Esophagus mucosa (tissue), 1 donor: Measurements from ENCODE around the gene PDE9A. TPM values are rescaled to one million over a fixed set of nuclear protein-coding genes. Genes with fewer than 3 reads are reported as not detected.

ENCODE experiments used
- ATAC-seq: fragments of 200-7000 bp; cut with Tn5 transposase; one replicate; pipeline ENCODE4 v1.9.1; 2020
- total RNA-seq: library from RNA; stranded (reverse); gene quantifications from one replicate; pipeline ENCODE4 v1.2.4, GENCODE V29; 2023
- donor health status: DM: yes; HTN: yes; CAD: no.

The PDE9A gene
- total RNA-seq, 1 donor from 2014 or later: 1.8 TPM

GRCh38 chr21:42744520-42745445, 91.4 kb downstream of the PDE9A start:
- no peak for ATAC-seq

- ATAC-seq: no peak
Measured at GRCh38 chr21:42745511-42746239, 92.3 kb downstream of the PDE9A start.

- ATAC-seq: no peak
Measured at GRCh38 chr21:42746240-42746592, 92.8 kb downstream of the PDE9A start.

GRCh38 chr21:42746593-42747275, 93.3 kb downstream of the PDE9A start:
- no peak for ATAC-seq

- ATAC-seq: no peak
Measured at GRCh38 chr21:42747276-42747701, 93.9 kb downstream of the PDE9A start.

- ATAC-seq: no peak
Measured at GRCh38 chr21:42747746-42748351, 94.4 kb downstream of the PDE9A start.

GRCh38 chr21:42748620-42749176, 95.3 kb downstream of the PDE9A start:
- ATAC-seq: no peak

GRCh38 chr21:42750737-42751530, 97.5 kb downstream of the PDE9A start:
- ATAC-seq: no peak

- ATAC-seq: no peak
Measured at GRCh38 chr21:42751866-42752265, 98.4 kb downstream of the PDE9A start.

GRCh38 chr21:42753804-42754203, 100.4 kb downstream of the PDE9A start:
- ATAC-seq: no peak

- no peak for ATAC-seq
Measured at GRCh38 chr21:42754270-42754933, 101.0 kb downstream of the PDE9A start.

GRCh38 chr21:42755031-42755665, 101.7 kb downstream of the PDE9A start:
- ATAC-seq: no peak

GRCh38 chr21:42755766-42756579, 102.6 kb downstream of the PDE9A start:
- no peak for ATAC-seq

- no peak for ATAC-seq
Measured at GRCh38 chr21:42756580-42757250, 103.3 kb downstream of the PDE9A start.

GRCh38 chr21:42757422-42757821, 104.0 kb downstream of the PDE9A start:
- ATAC-seq: no peak

- ATAC-seq: no peak
Measured at GRCh38 chr21:42757826-42758655, 104.6 kb downstream of the PDE9A start.

GRCh38 chr21:42758721-42759593, 105.5 kb downstream of the PDE9A start:
- ATAC-seq: no peak
